HEK293 (cell line): Measurements from ENCODE around the gene MDN1.

Source experiments
- CTCF ChIA-PET: fragments of 350-600 bp; formaldehyde crosslinking; extraction: SDS; loops from one replicate; lab custom pipeline; 2021; ENCODE audit warnings: antibody characterized with exemption; lab: Yijun Ruan, JAX
- POLR2A ChIA-PET: fragments of 300-600 bp; formaldehyde crosslinking; extraction: SDS; loops from one replicate; lab custom pipeline; 2020; ENCODE audit warnings: antibody characterized with exemption, inconsistent platforms; lab: Yijun Ruan, JAX
- H3K27ac ChIP-seq: fragments of 200-500 bp; sonication (Bioruptor generic); 2 replicates; pipeline ENCODE4 v1.5.1; 2014; ENCODE audit warnings: low read depth, low read length, control low read depth, inconsistent platforms; ENCODE audit errors: extremely low read depth
- H3K36me3 ChIP-seq, 2 experiments: fragments of 200-500 bp in 1 of 2; sonication (Bioruptor generic) in 1 of 2; 1 replicate in 1 of 2; 2 replicates in 1 of 2; pipeline ENCODE4 v1.5.1; 2014 to 2017; ENCODE audit warnings: inconsistent platforms in 2 of 2, low read length in 2 of 2; ENCODE audit not compliant: control insufficient read depth in 2 of 2, insufficient read depth in 1 of 2
- H3K4me1 ChIP-seq: fragments of 200-500 bp; sonication (Bioruptor generic); 2 replicates; pipeline ENCODE4 v1.5.1; 2014; ENCODE audit warnings: mild to moderate bottlenecking, low read length, inconsistent platforms; ENCODE audit not compliant: control insufficient read depth, insufficient read depth
- H3K4me3 ChIP-seq: 2 replicates; pipeline ENCODE4 v1.5.1; 2011; ENCODE audit warnings: low read depth, mild to moderate bottlenecking, control low read depth, low read length, moderate library complexity
- H3K9me3 ChIP-seq: fragments of 200-500 bp; sonication (Bioruptor generic); 2 replicates; pipeline ENCODE4 v1.5.1; 2014; ENCODE audit warnings: low read depth, low read length, inconsistent platforms; ENCODE audit not compliant: control insufficient read depth, insufficient read depth
- CTCF ChIP-seq: fragments of 450-650 bp; formaldehyde crosslinking; IDR thresholded peaks from 2 replicates; pipeline ENCODE4 v1.5.1; 2016; ENCODE audit warnings: missing biosample characterization, missing genetic modification characterization
- GLIS1 ChIP-seq: fragments of 450-650 bp; formaldehyde crosslinking; IDR thresholded peaks from 2 replicates; pipeline ENCODE4 v1.5.1; 2016; ENCODE audit warnings: missing biosample characterization, missing genetic modification characterization
- PRDM4 ChIP-seq: fragments of 450-650 bp; formaldehyde crosslinking; IDR thresholded peaks from 2 replicates; pipeline ENCODE4 v1.5.1; 2017; ENCODE audit warnings: missing biosample characterization, missing genetic modification characterization
- PRDM6 ChIP-seq: fragments of 450-650 bp; formaldehyde crosslinking; IDR thresholded peaks from 2 replicates; pipeline ENCODE4 v1.5.1; 2017; ENCODE audit warnings: missing biosample characterization, missing genetic modification characterization
- ZBTB21 ChIP-seq: fragments of 450-650 bp; formaldehyde crosslinking; IDR thresholded peaks from 2 replicates; pipeline ENCODE4 v1.5.1; 2017; ENCODE audit warnings: missing biosample characterization, missing genetic modification characterization
- ZFP69B ChIP-seq: fragments of 450-650 bp; formaldehyde crosslinking; IDR thresholded peaks from 2 replicates; pipeline ENCODE4 v1.5.1; 2016; ENCODE audit warnings: missing biosample characterization, missing genetic modification characterization
- ZNF148 ChIP-seq: fragments of 450-650 bp; formaldehyde crosslinking; IDR thresholded peaks from 2 replicates; pipeline ENCODE4 v1.5.0; 2017; ENCODE audit warnings: missing biosample characterization, missing genetic modification characterization, borderline replicate concordance
- ZNF169 ChIP-seq: fragments of 450-650 bp; formaldehyde crosslinking; IDR thresholded peaks from 2 replicates; pipeline ENCODE4 v1.5.1; 2016; ENCODE audit warnings: missing biosample characterization, missing genetic modification characterization
- ZNF18 ChIP-seq: fragments of 450-650 bp; formaldehyde crosslinking; IDR thresholded peaks from 2 replicates; pipeline ENCODE4 v1.5.1; 2016; ENCODE audit warnings: missing biosample characterization, missing genetic modification characterization
- ZNF280C ChIP-seq: fragments of 450-650 bp; formaldehyde crosslinking; IDR thresholded peaks from 2 replicates; pipeline ENCODE4 v1.5.1; 2016; ENCODE audit warnings: missing biosample characterization, missing genetic modification characterization
- ZNF341 ChIP-seq: fragments of 450-650 bp; formaldehyde crosslinking; IDR thresholded peaks from 2 replicates; pipeline ENCODE4; 2016; ENCODE audit warnings: low read depth, missing biosample characterization, missing genetic modification characterization
- ZNF514 ChIP-seq: fragments of 450-650 bp; formaldehyde crosslinking; IDR thresholded peaks from 2 replicates; pipeline ENCODE4 v1.5.1; 2016; ENCODE audit warnings: missing biosample characterization, missing genetic modification characterization
- ZNF621 ChIP-seq: fragments of 450-650 bp; formaldehyde crosslinking; IDR thresholded peaks from 2 replicates; pipeline ENCODE4 v1.5.1; 2017; ENCODE audit warnings: missing biosample characterization, missing genetic modification characterization
- ZNF658 ChIP-seq: fragments of 450-650 bp; formaldehyde crosslinking; IDR thresholded peaks from 2 replicates; pipeline ENCODE4; 2016; ENCODE audit warnings: missing biosample characterization, missing genetic modification characterization
- ZNF747 ChIP-seq: fragments of 450-650 bp; formaldehyde crosslinking; IDR thresholded peaks from 2 replicates; pipeline ENCODE4 v1.5.1; 2016; ENCODE audit warnings: missing biosample characterization, missing genetic modification characterization
- ZNF777 ChIP-seq: fragments of 450-650 bp; formaldehyde crosslinking; IDR thresholded peaks from 2 replicates; pipeline ENCODE4 v1.5.1; 2017; ENCODE audit warnings: missing biosample characterization, missing genetic modification characterization, borderline replicate concordance
- ZNF843 ChIP-seq: fragments of 450-650 bp; formaldehyde crosslinking; IDR thresholded peaks from 2 replicates; pipeline ENCODE4 v1.5.1; 2016; ENCODE audit warnings: missing biosample characterization, missing genetic modification characterization
- ZXDB ChIP-seq: fragments of 450-650 bp; formaldehyde crosslinking; IDR thresholded peaks from 2 replicates; pipeline ENCODE4 v1.5.1; 2016; ENCODE audit warnings: missing biosample characterization, missing genetic modification characterization

MDN1 gene

GRCh38 chr6:89662659-89663223 is 156.9 kb downstream of the MDN1 start (continued):
- TF ChIP-seq ZXDB (tag by site-specific recombination) (no peak), ZNF747 (tag by site-specific recombination) (no peak)

GRCh38 chr6:89661559-89661958 is 158.0 kb downstream of the MDN1 start:
- no peaks in the 10 kb centered on the region for H3K9me3 ChIP-seq
- CTCF ChIA-PET, result interaction anchor here (0.5 to 1.6 kb wide), 2 partner anchors 9 to 986 kb away, joined by 3 to 4 read pairs; no protein-coding TSS in a partner anchor
- H3K36me3 ChIP-seq, result peaks cover 33 to 88% of the 10 kb centered on the region in 2 experiments
- no peak for TF ChIP-seq ZNF777 (tag by site-specific recombination)
- no peak for TF ChIP-seq ZNF280C (tag by site-specific recombination)
- H3K4me3 ChIP-seq, result no peak overlapping the region
- POLR2A ChIA-PET, result no interaction called here
- H3K4me1 ChIP-seq, result no peaks in the 10 kb centered on the region
- no peak overlapping the region for H3K27ac ChIP-seq

- Histone ChIP-seq H3K4me3 (no peak overlapping the region), H3K9me3 (no peaks in the 10 kb centered on the region), H3K27ac (no peak overlapping the region), H3K4me1 (no peaks in the 10 kb centered on the region), H3K36me3 (peaks cover 27 to 88% of the 10 kb centered on the region in 2 experiments)
- TF ChIP-seq ZNF621 (tag by site-specific recombination) (no peak), ZNF148 (tag by site-specific recombination) (no peak), ZNF18 (tag by site-specific recombination) (no peak), ZBTB21 (no peak), ZNF843 (tag by site-specific recombination) (no peak), ZNF514 (no peak), PRDM4 (no peak), ZNF169 (tag by site-specific recombination) (no peak), ZNF341 (tag by site-specific recombination) (no peak), ZNF658 (tag by site-specific recombination) (no peak), ZFP69B (tag by site-specific recombination) (no peak), CTCF (tag by site-specific recombination) (no peak), PRDM6 (no peak), GLIS1 (no peak)
- CTCF ChIA-PET, result interaction anchor here (0.5 to 1.6 kb wide), 2 partner anchors 9 to 986 kb away, joined by 3 to 4 read pairs; no protein-coding TSS in a partner anchor
- POLR2A ChIA-PET, result no interaction called here
These were observed 158.6 kb downstream of the MDN1 start for GRCh38 chr6:89660981-89661380.
